BJ (cell line): Measurements from ENCODE around the gene RNLS. TPM values are rescaled to one million over a fixed set of nuclear protein-coding genes. Genes with fewer than 3 reads are reported as not detected.

Experiments used
- CTCF ChIA-PET: fragments of 350-600 bp; formaldehyde crosslinking; extraction: SDS; loops from one replicate; lab custom pipeline; 2021; ENCODE audit warnings: antibody characterized with exemption, inconsistent platforms; lab: Yijun Ruan, JAX
- POLR2A ChIA-PET: fragments of 300-600 bp; sonication (Branson Sonifier 250); formaldehyde crosslinking; extraction: SDS; loops from one replicate; lab custom pipeline; 2021; ENCODE audit warnings: antibody characterized with exemption; lab: Charles Lee
- DNase-seq: peaks from one replicate; pipeline ENCODE4 v3.0.0-alpha.2; 2011; ENCODE audit warnings: low read depth
- H3K27me3 ChIP-seq: 2 replicates; pipeline ENCODE4 v1.6.0; 2011; ENCODE audit warnings: low read length; ENCODE audit not compliant: control insufficient read depth, insufficient read depth
- H3K36me3 ChIP-seq: 2 replicates; pipeline ENCODE4 v1.5.1; 2011; ENCODE audit warnings: low read length; ENCODE audit not compliant: control insufficient read depth, insufficient read depth
- H3K4me3 ChIP-seq: 2 replicates; pipeline ENCODE4 v1.5.1; 2011; ENCODE audit warnings: low read depth, mild to moderate bottlenecking, control low read depth, low read length
- polyA plus RNA-seq: library from polyadenylated mRNA; depleted of rRNA; stranded (reverse); fragments of >200 nt; gene quantifications from 2 replicates; pipeline ENCODE4 v1.2.3, GENCODE V29; 2011
- TF ChIP-seq, protein P1 (sequence below): IDR thresholded peaks from 2 replicates; pipeline ENCODE4 v1.5.1; 2011; ENCODE audit warnings: low read depth, mild to moderate bottlenecking, control low read depth, inconsistent platforms, low read length, moderate library complexity; ENCODE audit not compliant: insufficient read depth

The RNLS gene
- polyA plus RNA-seq, 1 experiment, result 11.8 TPM

- ChIA-PET CTCF (interaction anchor here (2.8 kb wide), 1 partner anchor 15 kb away, joined by 12 read pairs; the partner anchor contains the start of gene RNLS), POLR2A (no interaction called here)
- no peak for DNase-seq
- TF ChIP-seq, protein P1, sequence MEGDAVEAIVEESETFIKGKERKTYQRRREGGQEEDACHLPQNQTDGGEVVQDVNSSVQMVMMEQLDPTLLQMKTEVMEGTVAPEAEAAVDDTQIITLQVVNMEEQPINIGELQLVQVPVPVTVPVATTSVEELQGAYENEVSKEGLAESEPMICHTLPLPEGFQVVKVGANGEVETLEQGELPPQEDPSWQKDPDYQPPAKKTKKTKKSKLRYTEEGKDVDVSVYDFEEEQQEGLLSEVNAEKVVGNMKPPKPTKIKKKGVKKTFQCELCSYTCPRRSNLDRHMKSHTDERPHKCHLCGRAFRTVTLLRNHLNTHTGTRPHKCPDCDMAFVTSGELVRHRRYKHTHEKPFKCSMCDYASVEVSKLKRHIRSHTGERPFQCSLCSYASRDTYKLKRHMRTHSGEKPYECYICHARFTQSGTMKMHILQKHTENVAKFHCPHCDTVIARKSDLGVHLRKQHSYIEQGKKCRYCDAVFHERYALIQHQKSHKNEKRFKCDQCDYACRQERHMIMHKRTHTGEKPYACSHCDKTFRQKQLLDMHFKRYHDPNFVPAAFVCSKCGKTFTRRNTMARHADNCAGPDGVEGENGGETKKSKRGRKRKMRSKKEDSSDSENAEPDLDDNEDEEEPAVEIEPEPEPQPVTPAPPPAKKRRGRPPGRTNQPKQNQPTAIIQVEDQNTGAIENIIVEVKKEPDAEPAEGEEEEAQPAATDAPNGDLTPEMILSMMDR, result no peak
- no peaks in the 10 kb centered on the region for H3K36me3 ChIP-seq
- H3K4me3 ChIP-seq, result no peak overlapping the region
- H3K27me3 ChIP-seq, result no peaks in the 10 kb centered on the region
Measured at GRCh38 chr10:88598055-88598454, 14.9 kb upstream of the RNLS start.

DNA sequence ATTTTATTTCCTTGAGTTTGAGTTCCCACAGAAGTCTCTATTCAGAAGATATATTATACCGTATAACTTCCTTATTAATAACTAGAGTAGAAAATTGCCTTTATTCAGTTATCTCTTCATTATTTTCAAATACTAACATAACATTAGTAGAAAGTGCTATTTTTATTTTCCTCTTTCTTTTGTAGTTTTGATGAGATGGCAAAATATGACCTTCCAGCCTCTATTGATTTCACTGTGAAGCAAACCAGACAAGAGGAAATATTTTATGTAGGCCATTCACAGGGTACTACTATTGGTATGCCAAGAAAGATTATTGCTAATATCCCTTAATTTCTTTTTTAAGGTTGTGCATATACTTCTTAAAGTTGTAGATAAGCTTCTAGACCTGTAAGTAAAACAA is 11.4 kb upstream of the RNLS start:
- POLR2A ChIA-PET, result no interaction called here
- TF ChIP-seq, protein P1, result no peak
- H3K36me3 ChIP-seq, result no peaks in the 10 kb centered on the region
- CTCF ChIA-PET, result no interaction called here
- no peaks in the 10 kb centered on the region for H3K27me3 ChIP-seq
- DNase-seq, result no peak
- H3K4me3 ChIP-seq, result no peak overlapping the region

DNA sequence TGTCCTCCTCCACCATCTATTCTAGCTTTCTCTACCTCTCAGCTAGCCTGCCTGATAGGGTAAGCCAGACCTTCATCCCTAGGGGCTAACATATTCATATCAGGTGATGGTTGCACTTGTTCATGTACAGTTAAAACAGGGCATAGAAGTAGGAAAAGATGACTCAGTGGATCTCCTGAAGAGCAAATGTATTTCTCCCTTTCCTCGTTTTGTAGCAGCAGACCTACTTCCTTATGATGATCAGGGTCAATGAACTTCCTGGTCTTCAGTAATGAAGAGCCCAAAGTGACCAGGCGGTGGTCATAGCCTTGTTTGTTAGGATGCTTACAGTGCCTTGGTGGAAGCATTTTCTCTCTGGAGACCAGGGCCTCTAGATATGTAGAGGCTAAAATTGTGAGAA is 9.8 kb upstream of the RNLS start:
- Histone ChIP-seq H3K36me3 (no peaks in the 10 kb centered on the region), H3K27me3 (no peaks in the 10 kb centered on the region), H3K4me3 (no peak overlapping the region)
- TF ChIP-seq, protein P1, result no peak
- no peak for DNase-seq
- CTCF ChIA-PET, result interaction anchor here (1.4 kb wide), 1 partner anchor 10 kb away, joined by 5 read pairs; the partner anchor contains the start of gene RNLS
- POLR2A ChIA-PET, result interaction anchor here (0.5 kb wide), 1 partner anchor 488 kb away, joined by 5 read pairs; no protein-coding TSS in a partner anchor

DNA sequence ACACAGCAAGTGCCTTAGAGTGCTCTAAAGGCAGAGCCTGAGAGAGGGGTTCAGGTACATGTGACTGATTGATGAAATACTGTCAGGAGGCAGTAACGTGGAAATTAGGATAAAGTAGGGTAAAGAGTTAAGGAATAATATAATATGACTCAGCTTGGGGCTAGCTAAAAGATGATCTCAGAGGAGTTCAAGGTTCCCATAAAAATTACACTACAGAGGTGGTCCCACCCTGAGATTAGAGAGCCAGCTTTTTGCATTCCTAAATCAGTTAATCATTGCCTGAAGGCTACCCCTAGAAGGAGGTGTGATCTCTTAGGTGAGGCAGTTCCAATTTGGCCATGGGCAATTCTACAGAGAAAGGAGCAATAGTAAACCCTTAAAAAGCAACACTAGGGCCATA is 9.3 kb upstream of the RNLS start:
- H3K27me3 ChIP-seq, result no peaks in the 10 kb centered on the region
- CTCF ChIA-PET, result interaction anchor here (1.2 kb wide), 1 partner anchor 9 kb away, joined by 6 read pairs; the partner anchor contains the start of gene RNLS
- H3K4me3 ChIP-seq, result no peak overlapping the region
- TF ChIP-seq, protein P1, result no peak
- no peak for DNase-seq
- H3K36me3 ChIP-seq, result no peaks in the 10 kb centered on the region
- POLR2A ChIA-PET, result interaction anchor here (0.5 kb wide), 1 partner anchor 488 kb away, joined by 5 read pairs; no protein-coding TSS in a partner anchor

DNA sequence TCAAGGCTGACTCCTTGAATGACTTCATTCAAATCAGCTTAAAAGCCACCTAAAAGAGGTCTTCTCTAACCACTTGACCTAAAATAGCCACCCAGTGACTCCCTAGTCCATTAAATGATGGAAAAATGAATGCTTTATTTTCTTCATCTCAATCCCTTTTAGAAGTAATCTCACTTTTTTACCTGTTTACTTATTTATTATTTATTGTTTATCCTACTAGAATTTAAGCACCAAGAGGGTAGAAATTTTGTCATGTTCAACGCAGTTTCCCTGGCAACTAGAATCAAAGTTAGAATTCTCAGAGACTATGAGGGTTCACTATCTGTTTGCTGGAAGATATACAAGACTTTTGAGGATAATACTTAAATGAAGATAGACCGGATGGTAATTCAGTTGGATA is 3.3 kb upstream of the RNLS start, which contains the start of gene LIPJ:
Gene LIPJ, plus strand, starts transcription at position 301 of the 400 bp plus-strand sequence. CDS start 3,926 bp downstream, outside the sequence.
- Histone ChIP-seq H3K27me3 (no peaks in the 10 kb centered on the region), H3K36me3 (no peaks in the 10 kb centered on the region), H3K4me3 (no peak within 1 kb of the TSS)
- POLR2A ChIA-PET, result no interaction called here
- CTCF ChIA-PET, result no interaction called here
- no peak for DNase-seq
- TF ChIP-seq, protein P1, result no peak
